Measurements from ENCODE around the gene GPN2.

GRCh38 chr1:26889551-26890466 lies at the start of gene GPN2:
- no peak for TF ChIP-seq FOXM1 (IDR thresholded peaks at IDR 0.05; ENCODE audit: borderline replicate concordance)
- TF ChIP-seq CTBP1 (IDR thresholded peaks at IDR 0.05; ENCODE audit: borderline replicate concordance), result no peak
- no peak for TF ChIP-seq ZNF384 (IDR thresholded peaks at IDR 0.05)
- TF ChIP-seq ARNT (IDR thresholded peaks at IDR 0.05), result no peak
- no peak for TF ChIP-seq BHLHE40 (IDR thresholded peaks at IDR 0.05; ENCODE audit: borderline replicate concordance)
- no peak for TF ChIP-seq HDGF (IDR thresholded peaks at IDR 0.05; ENCODE audit: borderline replicate concordance)
- TF ChIP-seq SUZ12 (IDR thresholded peaks at IDR 0.05), result no peak
- TF ChIP-seq ELF4 (IDR thresholded peaks at IDR 0.05), result no peak; the same call in 1 of the 2 replicates

All from HEK293T (cell line).